ENCODE results near the gene ANKRD10.

Gene ANKRD10

DNA sequence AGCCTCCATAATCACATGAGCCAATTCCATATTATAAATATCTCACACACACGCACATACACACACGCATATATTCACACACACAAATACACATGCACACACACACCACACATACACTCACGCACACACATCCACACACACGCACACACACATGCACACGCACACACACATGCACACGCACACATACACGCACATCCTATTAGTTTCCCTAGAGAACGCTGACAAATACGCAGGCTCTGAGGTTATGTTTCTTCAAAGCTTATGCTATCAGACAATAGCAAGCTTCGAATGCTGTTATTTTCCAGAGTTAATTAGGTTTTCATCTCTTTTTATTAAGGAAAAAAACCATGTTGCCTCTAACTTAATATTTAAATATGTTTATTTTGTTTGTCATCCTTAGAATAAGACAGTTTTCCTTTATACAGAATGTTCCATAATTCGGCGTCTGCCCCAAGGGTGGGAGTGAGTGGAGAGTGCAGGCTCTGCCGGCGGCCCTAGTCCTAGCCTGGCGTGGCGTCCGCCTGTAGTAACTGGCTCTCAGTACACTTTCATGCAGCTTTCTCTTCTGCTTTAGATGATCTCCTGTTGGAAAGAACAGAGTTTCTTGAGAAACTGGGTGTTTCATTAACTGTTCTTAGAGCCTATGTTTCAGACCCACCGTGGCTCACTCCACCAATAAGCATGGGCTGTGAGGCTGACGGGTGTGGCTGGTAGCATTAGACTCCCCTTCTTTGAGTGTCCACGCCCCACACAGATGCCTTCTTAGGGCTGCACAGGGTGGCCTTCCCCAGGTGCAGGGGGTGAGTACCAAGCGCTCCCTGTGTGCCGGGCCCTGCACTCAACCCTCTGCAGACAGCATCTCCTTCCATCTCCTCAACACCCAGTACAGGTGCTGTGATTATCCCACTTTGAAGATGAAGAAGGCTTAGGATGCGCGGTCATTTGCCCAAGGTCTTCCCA is 30.4 kb upstream of the ANKRD10 start:
- no peak for DNase-seq (ENCODE audit: low read depth)

DNA sequence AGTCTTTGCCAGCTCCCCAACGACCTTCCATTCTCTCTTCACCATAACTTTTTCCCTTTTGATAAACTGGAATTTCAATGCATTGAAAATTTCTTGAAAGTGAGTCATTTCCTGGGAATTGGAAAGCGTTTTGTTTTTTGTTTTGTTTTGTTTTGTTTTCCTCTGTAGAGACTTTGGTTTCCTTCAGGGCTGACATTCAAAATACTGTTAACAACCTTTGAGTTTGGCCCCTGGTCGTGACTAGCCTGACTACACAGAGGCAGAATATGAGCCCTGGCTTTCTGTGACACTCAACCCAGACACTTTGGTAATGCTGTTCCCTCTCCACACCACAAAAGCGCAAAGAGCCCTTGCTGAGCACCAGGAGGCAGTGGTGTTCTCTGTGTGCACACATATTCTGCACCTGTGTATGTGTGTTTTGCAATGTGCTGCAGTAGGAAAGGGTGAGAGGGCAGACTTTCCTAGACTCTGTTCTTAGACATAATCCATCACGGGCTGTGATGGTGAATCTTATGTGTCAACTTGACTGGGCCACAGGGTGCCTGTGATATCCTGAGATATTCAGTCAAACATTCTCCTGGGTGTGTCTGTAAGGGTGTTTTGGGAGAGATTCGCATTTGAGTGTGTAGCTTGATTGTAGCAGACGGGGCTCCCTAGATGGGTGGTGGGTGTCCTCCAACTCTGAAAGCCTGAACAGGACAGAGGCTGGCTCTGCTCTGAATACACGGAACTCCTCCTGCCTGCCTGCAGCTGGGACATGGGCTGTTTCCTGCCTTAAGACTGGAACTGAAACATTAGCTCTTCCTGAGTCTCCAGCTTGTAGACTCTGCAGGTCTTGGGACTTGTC is 29.5 kb upstream of the ANKRD10 start:
- DNase-seq (ENCODE audit: low read depth), result no peak

DNA sequence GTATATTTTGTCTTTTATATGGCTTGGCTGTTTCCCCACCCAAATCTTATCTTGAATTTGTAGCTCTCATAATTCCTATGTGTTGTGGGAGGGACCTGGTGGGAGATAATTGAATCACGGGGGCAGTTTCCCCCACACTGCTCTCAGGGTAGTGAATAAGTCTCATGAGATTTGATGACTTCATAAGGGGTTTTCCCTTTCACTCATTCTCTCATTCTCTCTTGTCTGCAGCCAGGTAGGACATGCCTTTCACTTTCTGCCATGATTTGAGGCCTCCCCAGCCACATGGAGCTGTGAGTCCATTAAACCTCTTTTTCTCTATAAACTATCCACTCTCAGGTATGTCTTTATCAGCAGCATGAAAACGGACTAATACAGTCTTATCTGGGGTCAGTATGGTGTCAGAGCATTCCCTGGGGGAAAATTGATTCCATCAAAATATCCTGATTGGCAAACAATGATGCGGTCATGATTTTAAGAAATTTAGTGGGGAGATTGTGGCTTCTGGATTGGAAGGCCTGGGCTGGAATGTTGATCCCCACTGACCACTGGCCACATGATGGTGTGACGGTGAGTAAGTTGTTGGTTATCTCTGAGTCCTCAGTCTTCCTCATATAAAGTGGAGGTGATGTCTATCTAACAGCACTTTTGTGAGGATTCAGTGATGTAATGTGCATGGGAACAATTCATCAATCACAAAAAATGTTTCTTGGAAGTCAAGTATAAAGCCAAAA is 27.5 kb upstream of the ANKRD10 start:
- no peak for DNase-seq (ENCODE audit: low read depth)

DNA sequence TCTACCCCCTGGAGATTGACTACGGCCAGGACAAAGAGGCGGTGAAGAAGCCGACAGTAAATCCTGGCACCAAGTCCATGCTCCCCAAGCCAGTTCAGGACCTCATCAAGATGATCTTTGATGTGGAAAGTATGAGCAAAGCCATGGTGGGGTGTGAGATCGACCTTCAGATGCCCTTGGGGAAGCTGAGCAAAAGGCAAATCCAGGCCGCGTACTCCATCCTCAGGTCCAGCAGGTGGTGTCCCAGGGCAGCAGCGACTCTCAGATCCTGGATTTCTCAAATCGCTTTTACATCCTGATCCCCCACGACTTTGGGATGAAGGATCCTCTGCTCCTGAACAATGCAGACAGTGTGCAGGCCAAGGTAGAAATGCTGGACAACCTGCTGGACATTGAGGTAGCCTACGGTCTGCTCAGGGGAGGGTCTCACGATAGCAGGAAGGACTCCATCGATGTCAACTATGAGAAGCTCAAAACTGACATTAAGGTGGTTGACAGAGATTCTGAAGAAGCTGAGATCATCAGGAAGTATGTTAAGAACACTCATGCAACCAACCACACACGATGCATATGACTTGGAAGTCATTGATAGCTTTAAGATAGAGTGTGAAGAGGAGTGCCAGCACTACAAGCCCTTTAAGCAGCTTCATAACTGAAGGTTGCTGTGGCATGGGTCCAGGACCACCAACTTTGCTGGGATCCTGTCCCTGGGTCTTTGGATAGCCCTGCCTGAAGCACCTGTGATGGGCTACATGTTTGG is 24.0 kb upstream of the ANKRD10 start:
- DNase-seq (ENCODE audit: low read depth), result no peak

DNA sequence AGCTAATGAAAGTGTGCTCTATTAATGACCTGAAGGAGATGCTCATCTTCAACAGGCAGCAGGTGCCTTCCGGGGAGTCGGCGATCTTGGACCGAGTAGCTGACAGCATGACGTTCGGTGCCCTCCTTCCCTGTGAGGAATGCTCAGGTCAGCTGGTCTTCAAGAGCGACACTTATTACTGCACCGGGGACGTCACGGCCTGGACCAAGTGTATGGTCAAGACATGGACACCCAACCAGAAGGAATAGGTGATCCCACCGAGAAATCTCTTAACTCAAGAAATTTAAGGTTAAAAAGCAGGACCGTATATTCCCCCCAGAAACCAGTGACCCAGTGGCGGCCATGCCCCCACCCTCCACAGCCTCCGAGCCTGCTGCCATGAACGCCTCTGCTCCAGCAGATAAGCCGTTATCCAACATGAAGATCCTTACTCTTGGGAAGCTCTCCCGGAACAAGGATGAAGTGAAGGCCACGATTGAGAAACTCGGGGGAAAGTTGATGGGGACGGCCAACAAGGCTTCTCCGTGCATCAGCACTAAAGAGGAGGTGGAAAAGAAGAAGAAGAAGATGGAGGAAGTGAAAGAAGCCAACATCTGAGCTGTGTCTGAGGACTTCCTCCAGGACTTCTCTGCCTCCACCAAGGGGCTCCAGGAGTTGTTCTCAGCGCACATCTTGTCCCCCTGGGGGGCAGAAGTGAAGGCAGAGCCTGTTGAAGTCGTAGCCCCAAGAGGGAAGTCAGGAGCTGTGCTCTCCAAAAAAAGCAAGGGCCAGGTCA is 22.8 kb upstream of the ANKRD10 start:
- DNase-seq (ENCODE audit: low read depth), result no peak

DNA sequence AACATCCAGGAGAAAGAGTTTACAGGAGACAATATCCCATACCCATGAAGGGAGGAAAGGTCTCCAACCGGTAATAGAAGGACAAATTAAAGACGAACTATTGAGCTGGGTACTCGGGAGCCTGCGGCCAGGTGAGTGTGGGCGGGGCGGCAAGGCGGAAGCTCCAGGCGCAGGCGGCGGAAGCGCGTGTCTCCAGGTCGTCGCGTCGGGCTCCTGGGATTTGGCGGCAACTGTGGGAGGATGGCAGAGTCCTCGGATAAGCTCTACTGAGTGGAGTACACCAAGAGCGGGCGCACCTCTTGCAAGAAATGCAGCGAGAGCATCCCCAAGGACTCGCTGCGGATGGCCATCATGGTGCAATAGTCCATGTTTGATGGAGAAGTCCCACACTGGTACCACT is 21.6 kb upstream of the ANKRD10 start:
- no peak for DNase-seq (ENCODE audit: low read depth)

DNA sequence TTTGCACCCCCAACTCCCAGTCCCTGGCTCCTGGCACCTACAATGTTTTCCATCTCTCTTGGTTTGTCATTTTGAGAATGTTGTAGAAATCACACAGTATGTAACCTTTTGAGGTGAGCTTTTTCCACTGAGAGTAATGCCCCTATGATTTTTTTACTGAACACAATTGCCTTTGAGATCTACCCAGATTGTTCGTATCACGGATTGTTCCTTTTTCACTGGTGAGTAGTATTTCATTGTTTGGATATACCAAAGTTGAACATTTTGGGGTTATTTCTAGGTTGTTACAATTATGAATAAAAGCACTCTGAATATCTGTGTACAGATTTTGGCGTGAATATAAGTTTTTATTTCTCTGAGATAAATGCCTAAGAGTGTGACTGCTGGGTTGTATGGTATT is 17.7 kb upstream of the ANKRD10 start:
- no peak for DNase-seq (ENCODE audit: low read depth)

DNA sequence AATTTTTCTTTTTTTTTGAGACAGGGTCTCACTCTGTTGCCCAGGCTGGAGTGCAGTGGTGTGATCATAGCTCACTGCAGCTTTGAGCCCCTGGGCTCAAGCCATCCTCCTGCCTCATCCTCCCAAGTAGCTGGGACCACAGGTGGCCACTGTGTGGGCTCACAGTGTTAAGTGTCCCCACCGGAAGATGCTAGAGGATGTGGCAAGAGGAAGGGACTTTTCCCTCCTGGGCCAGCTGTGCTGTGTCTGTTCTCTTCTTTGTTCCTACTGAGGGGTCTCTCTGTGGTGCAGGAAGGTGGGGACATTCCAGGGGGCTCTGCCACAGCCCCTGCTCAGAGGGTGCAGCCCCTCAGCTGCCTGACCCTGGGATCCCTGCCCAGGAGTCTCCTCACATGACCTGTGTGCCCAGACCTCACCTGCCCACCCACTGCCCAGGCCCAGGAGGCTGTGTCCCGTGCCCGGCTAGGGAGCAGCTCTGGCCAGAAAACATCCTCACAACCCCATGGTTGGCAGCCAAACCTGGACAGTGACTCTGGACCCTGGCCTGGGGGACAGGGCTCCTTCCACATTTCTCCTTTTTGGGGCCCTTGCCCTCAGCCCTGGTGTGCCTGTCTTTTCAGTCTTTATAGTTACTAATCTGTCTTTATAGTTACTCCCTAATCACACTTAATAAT is 14.4 kb upstream of the ANKRD10 start:
- no peak for DNase-seq (ENCODE audit: low read depth)

DNA sequence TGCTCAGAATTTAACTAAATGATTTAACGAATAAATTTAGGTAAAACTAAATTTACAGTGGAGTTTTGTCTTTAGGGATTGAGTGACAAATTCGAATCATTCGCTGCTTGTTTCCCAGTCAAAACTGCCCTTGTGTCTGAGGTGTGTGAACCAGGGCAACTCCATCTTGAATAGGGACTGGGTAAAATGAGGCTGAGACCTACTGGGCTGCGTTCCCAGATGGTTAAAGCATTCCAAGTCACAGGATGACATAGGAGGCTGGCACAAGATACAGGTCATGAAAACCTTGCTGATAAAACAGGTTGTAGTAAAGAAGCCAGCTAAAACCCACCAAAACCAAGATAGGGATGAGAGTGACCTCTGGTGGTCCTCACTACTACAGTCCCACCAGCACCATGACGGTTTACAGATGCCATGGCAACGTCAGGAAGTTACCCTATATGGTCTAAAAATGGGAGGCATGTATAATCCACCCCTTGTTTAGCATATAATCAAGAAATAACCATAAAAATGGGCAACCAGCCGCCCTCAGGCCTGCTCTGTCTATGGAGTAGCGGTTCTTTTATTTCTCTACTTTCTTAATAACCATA is 10.2 kb upstream of the ANKRD10 start:
- DNase-seq (ENCODE audit: low read depth), result no peak

DNA sequence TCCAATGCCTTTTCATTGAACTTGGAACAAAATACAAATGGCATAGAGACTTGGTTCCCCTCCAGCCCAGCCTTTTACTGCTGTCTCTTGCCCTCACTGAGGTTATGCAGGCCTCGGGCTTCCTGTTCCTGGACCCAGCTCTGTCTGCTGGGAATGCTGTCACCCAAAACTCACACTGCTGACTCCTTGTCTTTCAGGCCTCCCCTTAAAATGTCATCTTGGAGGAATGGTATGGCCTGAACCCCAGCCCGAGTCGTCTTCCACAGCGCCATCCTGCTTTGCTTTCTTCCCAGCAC is 9.7 kb upstream of the ANKRD10 start:
- no peak for DNase-seq (ENCODE audit: low read depth)

DNA sequence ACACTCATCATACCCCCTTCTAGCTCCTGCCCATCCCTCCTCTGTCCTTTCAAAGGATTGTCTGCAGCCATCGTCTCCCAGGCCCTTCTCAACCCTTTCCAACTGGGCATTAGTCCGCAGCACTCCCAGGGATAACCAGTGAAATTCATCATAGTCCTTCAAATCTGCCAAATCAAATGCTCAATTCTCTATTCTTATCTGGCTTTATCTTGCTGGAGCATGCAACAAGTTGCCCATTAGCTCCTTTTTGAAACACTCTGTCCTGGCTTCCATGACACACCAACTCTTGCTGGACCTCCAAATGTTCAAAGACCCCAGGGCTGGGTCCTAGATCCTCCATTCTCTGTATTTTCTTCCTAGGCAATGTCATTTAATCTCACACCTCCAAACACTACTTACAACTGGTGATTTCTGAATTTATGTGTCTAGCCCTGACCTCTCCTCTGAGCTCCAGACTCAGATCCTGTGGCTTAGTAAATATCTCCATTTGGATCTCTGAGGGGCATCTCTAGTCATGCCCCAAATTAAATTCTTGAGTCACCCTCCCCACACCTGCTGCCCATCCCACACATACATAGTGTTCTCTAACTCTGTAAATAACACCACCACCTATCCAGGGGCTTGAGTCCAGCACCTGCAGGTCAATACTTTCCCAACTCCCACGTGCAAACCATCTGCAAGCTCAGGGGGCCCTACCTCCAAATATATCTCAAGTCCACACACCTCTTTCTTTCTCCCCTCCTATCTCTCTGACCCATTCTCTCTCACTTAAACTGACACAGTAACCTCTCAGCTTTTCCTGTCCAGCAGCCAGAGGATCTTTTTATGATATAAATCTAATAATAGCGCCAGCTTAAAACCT is 9.1 kb upstream of the ANKRD10 start:
- DNase-seq (ENCODE audit: low read depth), result no peak

DNA sequence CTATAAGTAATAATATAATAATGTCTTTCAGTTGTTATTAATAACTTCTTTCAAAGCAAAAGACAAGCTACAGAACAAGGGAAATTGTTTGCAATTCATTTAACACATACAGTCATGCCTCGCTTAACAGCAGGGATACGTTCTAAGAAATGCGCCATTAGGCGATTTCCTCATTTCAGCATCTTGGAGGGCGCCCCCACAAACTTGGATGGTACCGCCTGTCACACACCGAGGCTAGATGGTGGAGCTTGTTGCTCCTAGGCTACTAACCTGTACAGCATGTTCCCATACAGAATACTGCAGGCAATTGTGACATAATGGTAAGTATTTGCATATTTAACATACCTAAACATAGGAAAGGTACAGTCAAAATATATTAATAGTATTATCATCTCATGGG is 8.2 kb upstream of the ANKRD10 start:
- DNase-seq (ENCODE audit: low read depth), result no peak

DNA sequence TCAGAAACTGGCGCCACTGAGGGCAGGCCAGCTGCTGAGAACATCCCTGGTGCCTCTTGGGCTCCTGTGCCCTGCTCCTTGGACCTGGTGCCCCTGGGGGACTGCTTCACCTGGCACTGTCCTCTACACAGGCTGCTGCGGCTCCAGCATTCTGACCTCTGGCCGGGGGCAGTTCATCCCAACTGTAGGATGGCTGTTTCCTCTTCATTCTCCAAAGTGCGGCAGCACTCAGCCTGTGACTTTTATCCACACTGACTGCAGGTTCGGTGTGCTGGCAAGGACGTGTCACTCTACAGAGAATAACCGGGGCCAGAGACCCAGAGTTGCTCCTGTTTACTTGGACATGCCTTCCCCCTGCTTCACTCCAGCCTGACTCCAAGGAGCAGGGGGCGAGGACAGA is 7.6 kb upstream of the ANKRD10 start:
- DNase-seq (ENCODE audit: low read depth), result no peak

DNA sequence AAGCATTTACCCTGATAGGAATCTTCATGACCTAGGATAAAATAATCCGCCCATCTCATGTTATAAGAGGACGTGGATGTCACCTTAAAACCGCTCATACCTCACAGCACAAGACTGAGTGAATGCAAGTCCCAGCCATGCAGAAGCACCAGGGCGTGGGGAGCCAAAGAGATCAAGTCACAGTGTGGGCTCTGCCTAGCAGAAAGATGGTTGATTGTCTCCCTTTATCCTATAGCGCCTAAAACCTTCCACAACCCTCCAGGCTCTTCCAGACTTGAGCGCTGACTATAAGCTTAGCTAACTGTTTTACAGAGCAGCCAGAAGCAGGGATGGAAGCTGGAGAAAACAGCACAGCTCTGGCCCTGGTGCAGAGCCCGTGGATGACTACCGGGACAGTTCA is 6.8 kb upstream of the ANKRD10 start:
- no peak for DNase-seq (ENCODE audit: low read depth)

DNA sequence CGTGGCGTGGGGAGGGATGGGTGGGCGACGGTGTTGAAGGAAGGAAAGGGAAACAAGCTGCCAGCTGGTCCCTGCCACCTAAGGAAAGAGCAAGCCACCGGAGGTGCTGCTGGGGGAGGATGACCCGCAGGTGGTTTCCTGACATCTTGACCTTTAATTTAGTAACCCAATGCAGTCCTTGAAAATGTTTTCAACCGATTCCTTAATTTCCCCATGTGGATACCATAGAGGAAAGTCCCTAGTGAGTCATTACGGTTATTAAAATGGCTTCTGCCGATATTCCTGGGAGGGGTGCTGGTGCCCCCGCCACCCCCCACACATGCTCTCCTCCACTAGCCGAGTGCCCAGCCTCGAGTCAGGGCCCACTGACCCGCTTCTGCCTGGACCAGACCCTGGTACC is 6.3 kb upstream of the ANKRD10 start:
- no peak for DNase-seq (ENCODE audit: low read depth)

DNA sequence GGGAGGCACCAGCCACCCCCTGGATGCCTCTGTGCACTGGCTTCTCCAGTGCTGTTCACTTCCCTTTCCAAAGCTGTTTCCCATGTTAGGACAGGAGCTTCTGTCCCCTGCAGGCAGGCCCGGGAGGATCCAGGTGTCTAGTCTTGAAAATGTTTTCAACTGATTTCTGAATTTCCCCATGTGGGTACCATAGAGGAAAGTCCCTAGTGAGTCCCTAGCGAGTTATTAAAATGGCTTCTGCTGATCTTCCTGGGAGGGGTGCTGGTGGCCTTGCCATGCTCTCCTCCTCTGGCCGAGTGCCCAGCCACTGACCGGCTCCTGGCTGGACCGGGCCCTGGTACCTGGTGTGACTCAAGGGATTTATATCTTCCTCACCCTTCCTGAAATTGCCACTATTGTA is 5.2 kb upstream of the ANKRD10 start:
- no peak for DNase-seq (ENCODE audit: low read depth)

DNA sequence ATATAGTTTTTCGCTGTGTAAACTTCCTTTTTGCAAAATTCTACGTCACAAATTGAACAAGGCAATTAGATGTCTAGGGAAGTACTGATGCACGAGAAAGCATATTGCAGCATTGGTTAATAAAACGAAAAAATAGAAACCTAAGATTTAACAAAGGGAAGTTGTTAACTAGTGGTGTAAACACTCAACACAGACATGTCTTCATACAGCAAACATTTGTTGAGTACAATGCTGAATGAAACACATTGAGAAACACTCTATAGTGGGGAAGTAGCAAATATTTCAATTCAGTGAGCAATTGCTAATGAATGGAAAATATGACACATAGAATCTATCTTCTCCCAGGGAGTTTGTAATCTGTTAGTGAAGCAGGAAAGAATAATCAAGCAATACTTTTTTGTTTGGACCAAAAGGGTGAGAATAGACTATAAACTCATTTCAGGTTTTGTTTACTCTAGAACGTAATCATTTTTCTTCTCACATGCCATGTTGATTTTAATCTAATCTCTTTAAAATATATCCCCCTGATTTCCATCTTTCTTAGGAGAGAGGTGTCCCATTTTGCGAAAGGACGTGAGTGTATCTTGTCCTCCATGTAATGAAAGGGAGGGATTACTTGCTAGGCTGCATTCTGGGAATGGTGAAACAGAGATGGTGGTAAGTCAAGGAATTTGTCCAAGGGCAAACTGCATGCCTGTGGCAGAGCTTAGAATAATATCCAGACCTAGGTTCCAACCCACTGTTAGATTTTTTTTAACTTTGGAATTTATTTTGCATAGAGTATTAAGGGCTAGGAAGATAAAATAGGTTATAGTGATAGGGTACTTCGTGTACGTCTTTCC is 1.7 kb upstream of the ANKRD10 start:
- DNase-seq (ENCODE audit: low read depth), result no peak

DNA sequence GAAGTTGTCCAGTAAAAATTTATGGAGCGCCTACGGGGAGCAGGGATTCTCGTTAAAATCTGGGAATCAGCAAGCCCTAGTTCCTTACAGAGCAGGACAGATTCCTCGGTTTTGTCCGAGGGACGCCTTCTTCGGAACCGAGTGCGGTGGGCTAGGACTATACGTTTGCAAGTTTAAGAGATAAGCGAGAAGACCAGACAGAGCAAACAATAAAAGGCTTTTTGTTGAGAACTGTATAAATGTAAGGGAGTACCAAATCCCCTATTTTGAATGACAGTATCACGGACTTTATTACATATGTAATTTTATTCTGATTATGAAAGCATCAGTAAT is 971 bp upstream of the ANKRD10 start:
- DNase-seq (ENCODE audit: low read depth), result no peak

Measured in stimulated activated CD8-positive, alpha-beta memory T cell treated with anti-CD3 and anti-CD28 coated beads, Interleukin-15, amount 100 ng/mL, for 24 hours (primary cell).